ENCODE results near the gene PCSK4. TPM values are rescaled to one million over a fixed set of nuclear protein-coding genes. Genes with fewer than 3 reads are reported as not detected.

The PCSK4 gene
- total RNA-seq, 1 experiment from 2014 or later, result 9.1 TPM

DNA sequence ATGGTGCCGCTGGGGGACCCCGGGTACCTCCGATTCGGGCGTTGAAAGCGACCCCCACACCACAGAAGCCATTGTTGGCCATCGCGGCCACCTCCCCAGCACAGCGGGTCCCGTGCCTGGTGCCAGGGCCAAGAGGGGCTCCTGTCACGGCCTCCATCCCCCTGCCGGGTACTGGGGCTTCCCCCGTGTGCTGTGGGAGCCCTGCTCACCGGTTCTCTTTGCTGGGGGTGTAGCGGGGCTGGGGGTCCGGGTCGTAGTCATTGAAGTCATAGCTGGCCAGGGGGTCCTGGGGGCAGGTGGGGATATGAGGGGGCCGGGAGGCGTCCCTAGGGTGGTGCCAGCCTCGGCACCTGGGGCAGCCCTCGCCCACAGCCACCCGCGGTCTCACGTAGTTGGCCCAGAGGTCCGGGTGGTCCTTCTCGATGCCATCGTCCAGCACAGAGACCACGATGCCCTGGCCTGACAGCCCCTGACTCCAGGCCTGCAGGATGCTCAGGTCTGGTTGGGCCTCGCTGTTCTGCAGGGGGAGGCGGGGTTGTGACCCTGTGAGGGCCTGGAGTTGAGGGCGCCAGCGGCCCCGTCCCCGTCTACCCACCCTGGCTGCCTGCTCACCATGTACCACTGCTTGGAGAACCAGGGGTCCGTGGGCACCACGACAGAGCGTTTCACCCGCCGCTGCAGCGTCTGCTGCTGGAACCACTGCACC lies 2.4 kb downstream of the PCSK4 start:
- Mint-ChIP-seq H3K27ac (no peak overlapping the region), H3K4me1 (peaks cover 4 to 10% of the 10 kb centered on the region in 2 experiments)
- H2BK12ac ChIP-seq (ENCODE audit: insufficient read length, low read depth, low read length), result no peak overlapping the region

More for the DNA sequence above, 2.4 kb downstream of the PCSK4 start:
- no peak overlapping the region for H4K8ac ChIP-seq (replicated peaks; ENCODE audit: insufficient read length, low read depth, low read length)
- H3T11ph ChIP-seq (ENCODE audit: low read length), result no peak overlapping the region
- no peak overlapping the region for H3K9ac ChIP-seq (ENCODE audit: extremely low read depth, insufficient read length, low read length)
- H3K9me3 ChIP-seq (ENCODE audit: control insufficient read depth, low read depth, low read length), result no peaks in the 10 kb centered on the region
- no peak overlapping the region for H2BK15ac ChIP-seq (ENCODE audit: low read depth, low read length)
- H4K91ac ChIP-seq (ENCODE audit: insufficient read length, low read depth, low read length), result no peak overlapping the region
- Mint-ChIP-seq H3K27me3 (ENCODE audit: low read depth) (peaks cover 14% of the 10 kb centered on the region), H3K36me3 (ENCODE audit: insufficient read depth in 1 of 3, low read depth in 3 of 3) (no peaks in the 10 kb centered on the region; a peak in 1 of 7 replicates), H3K4me3 (no peak overlapping the region), H3K9me3 (no peaks in the 10 kb centered on the region; a peak in 1 of 5 replicates)
- TF ChIP-seq, protein P1, sequence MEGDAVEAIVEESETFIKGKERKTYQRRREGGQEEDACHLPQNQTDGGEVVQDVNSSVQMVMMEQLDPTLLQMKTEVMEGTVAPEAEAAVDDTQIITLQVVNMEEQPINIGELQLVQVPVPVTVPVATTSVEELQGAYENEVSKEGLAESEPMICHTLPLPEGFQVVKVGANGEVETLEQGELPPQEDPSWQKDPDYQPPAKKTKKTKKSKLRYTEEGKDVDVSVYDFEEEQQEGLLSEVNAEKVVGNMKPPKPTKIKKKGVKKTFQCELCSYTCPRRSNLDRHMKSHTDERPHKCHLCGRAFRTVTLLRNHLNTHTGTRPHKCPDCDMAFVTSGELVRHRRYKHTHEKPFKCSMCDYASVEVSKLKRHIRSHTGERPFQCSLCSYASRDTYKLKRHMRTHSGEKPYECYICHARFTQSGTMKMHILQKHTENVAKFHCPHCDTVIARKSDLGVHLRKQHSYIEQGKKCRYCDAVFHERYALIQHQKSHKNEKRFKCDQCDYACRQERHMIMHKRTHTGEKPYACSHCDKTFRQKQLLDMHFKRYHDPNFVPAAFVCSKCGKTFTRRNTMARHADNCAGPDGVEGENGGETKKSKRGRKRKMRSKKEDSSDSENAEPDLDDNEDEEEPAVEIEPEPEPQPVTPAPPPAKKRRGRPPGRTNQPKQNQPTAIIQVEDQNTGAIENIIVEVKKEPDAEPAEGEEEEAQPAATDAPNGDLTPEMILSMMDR (conservative IDR thresholded peaks at IDR 0.05), result no peak
- H4K20me1 ChIP-seq (ENCODE audit: control insufficient read depth, insufficient read depth, insufficient read length), result no peaks in the 10 kb centered on the region
- no CpG with 5 or more reads among the region's 40 CpGs for WGBS (ENCODE audit: extremely low coverage, insufficient read length, low lambda C conversion rate)
- H2AK5ac ChIP-seq (ENCODE audit: insufficient read length, low read length), result no peak overlapping the region
- no peaks in the 10 kb centered on the region for H3K79me1 ChIP-seq (ENCODE audit: insufficient read depth, low read depth, low read length, poor library complexity, severe bottlenecking)
- no peak overlapping the region for H2BK20ac ChIP-seq (ENCODE audit: low read depth, low read length, poor library complexity, severe bottlenecking)
- H4K5ac ChIP-seq (ENCODE audit: insufficient read length, low read depth, low read length), result no peak overlapping the region
- H3K4me1 ChIP-seq (ENCODE audit: insufficient read depth, low read length), result no peaks in the 10 kb centered on the region
- H3K14ac ChIP-seq (ENCODE audit: insufficient read depth, low read length), result no peak overlapping the region; the same call in 1 of the 2 replicates
- no peak overlapping the region for H2AFZ ChIP-seq (ENCODE audit: low read length)
- H3K18ac ChIP-seq (ENCODE audit: insufficient read length, low read depth, low read length), result no peak overlapping the region
- no peak overlapping the region for H3K4ac ChIP-seq (ENCODE audit: low read depth, low read length)
- H3K23ac ChIP-seq (ENCODE audit: insufficient read length, low read depth, low read length), result no peak overlapping the region
- no peak overlapping the region for H2BK5ac ChIP-seq (ENCODE audit: insufficient read length, low read length)
- DNase-seq, result no peak
- H3K27me3 ChIP-seq (ENCODE audit: insufficient read depth, low read length), result peaks cover 3% of the 10 kb centered on the region; the same call in 1 of the 2 replicates
- H2BK120ac ChIP-seq (ENCODE audit: low read depth, low read length, poor library complexity, severe bottlenecking), result no peak overlapping the region
- no peak overlapping the region for H3K56ac ChIP-seq (ENCODE audit: insufficient read length, low read depth, low read length)
- no peak overlapping the region for H3K27ac ChIP-seq (ENCODE audit: insufficient read length, low read depth, low read length)
- H3K4me2 ChIP-seq (ENCODE audit: insufficient read depth, insufficient read length, low read length), result no peak overlapping the region
- H3K79me2 ChIP-seq (ENCODE audit: insufficient read depth, low read length), result no peaks in the 10 kb centered on the region
- peaks cover 9% of the 10 kb centered on the region for H3K23me2 ChIP-seq (ENCODE audit: insufficient read length, low read depth, low read length, poor library complexity, severe bottlenecking)
